ENCODE results near the gene FBXL17.

Gene FBXL17

DNA sequence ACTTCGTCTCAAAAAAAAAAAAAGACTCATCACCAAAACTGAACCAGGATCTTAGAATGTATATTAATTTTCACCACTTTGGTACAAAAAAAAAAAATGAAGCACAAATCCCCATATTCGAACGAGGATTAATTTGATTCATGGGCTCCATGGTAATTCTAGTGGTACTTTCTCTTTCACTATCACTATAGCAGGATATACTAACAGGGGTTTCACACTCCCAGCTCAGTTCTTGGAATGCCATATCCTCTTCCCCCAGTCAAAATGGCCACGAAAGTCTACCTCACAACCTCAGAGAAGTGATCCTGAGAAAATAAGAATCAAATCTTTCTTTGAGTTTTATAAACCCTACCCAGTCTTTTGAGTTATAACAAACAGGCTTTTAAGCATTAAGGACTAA is 235.7 kb downstream of the FBXL17 start:
- DNase-seq: no peak

DNA sequence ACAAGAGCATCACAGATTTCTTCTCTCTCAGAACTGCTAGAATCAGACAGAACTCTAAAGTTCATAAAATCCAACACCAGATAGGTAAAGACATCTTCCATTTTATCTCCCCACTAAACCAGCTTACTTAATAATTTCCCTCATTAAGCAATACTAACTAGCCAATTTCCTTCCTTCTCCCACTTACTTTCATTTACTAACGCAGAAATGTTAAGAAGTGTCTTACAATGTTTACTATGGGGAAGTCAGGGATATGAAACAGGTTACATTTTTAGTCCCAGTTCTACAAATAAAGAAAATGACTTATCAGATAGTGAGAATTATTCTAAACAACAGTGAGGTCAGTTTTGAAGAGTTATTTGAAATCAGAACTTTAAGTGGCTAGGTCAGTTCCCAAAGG is 236.5 kb downstream of the FBXL17 start:
- DNase-seq: no peak

DNA sequence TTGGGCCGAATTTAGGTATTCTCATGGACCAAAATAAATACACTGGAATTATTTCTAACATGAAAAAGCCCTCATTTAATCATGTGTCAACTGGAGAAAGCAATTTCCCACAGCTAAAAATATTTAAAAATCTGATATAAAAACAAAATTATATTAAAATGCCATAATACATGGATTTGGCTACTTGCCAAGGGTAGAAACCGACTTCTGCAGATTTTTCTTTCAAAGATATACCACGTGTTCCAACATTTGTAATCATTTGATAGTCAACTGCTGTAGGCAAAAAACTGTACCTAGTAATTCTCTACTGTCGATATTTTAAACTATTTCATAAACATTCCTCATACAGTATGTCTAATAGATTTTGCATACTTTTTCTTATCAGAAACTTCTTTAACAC is 237.6 kb downstream of the FBXL17 start:
- no peak for DNase-seq

DNA sequence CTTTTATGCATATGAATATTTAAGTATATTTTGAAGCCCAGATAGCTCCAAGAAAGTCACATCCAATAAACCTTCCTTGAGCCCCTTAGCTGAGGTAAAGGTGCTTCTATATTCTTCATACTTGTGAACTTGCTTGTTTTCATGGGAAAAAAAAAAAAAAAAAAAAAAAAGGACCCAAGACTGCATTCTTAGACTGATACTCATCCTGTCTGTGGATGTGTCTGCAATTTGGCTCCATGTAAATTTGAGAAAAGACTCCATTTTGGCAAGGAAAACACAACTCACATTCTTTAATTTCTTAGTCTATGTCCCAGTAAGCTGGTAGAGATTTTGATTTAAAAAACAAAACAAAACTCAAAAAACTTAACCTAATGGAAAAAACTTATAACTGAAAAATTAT is 238.3 kb downstream of the FBXL17 start:
- DNase-seq: no peak

DNA sequence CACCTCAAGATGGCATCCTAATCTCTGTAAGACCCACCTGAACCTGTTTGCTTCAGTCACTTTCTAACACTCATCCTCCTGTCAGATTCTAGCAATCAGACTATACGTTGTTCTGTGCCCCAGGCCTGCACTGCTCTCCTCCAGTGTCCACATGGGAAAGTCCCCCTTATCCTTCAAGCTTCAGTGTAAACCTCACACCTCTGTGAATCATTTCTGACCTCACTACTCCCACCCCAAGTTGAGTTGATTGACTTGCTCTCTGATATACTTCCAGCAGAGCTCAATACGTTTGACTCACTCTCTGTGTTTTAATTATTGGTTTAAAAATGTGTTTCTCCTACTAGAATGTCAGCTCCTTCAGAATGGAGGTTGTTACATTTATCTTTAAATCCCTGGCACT is 240.2 kb downstream of the FBXL17 start:
- DNase-seq: no peak

DNA sequence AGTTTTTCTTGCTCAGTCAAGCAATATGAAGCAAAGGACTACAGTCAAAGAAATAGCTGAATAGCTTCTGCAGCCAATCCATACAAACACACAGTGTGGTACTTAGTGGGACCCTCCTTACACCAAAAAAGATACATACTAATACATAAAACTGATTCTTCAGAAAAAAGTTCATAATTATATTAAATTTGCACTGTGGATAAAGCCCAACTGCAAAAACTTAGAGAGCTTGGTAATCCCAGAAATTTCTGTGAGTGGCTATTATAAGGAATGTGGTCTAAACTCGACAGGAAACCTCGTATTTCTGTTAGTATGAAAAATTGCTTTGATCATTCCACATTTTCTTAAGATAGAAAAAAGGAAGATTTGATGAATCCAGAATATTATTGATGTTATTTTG is 245.4 kb downstream of the FBXL17 start:
- no peak for DNase-seq

DNA sequence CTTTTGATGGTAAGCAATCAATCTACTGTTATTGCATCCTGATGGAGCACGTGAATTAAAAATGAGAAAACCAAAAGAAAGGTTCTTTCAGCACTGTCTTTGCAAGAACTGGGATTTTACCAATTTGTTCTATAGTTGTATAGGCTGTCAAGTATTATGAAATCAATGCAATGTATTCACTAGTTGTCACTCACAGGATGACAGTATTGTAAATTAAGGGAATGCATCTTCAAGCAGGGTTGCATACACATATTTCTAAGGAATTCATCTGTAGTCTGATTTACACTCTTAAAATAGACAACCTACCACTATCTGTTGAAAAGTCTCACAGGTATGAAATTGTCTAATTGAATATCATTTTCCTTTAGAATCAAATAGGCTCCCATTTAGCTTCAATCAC is 252.8 kb downstream of the FBXL17 start:
- no peak for DNase-seq

DNA sequence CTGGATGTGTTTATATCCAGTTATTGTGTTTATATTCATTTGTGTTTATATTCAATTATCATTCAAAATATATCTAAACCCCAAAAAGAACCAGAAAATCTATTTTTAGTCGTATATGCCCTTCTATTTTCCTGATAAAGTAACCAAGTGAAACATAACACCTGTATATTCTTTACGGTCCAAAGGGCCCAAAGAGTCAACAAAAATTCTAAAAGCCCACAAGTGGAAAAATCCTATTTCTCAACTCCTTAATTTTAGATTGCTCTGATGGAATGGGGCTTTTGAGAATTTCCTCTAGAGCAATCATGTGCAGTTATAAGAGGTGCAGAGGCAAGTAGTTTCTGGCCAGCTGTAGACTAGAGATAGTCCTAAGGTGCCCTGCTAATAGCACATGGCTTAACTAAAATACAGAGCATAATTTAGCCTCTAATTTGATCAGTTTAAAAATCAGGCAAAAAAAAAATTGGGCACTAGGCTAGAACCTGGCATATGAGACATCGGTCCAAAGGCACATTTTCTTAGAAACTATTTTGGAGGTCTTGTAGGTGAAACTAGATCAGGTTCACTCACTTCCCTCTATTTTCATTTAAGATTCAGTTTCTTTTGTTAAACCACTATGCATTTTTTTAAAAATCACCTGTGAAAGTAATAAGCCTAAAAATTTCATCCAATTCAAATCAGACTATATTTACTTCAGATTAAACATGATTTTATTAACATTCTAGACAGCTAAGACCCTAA is 256.0 kb downstream of the FBXL17 start:
- DNase-seq: no peak

DNA sequence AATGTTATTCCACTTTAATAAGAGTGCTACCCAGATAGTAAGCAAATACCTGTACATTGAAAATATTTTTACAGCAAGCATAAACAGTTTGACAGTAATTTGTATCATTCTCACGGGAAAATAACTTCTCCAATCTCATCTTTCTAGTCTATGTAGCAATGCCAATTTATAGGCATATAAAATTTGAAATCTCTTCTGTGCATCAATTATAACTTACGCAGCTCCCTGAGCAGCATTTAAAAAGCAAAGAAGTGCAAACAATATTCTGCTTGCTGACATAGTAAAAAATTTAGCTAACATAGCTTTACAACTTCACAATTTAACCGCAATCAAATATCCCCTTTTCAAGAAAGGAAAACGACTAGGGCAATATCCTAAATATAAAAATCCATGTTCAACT is 257.3 kb downstream of the FBXL17 start:
- DNase-seq: no peak

DNA sequence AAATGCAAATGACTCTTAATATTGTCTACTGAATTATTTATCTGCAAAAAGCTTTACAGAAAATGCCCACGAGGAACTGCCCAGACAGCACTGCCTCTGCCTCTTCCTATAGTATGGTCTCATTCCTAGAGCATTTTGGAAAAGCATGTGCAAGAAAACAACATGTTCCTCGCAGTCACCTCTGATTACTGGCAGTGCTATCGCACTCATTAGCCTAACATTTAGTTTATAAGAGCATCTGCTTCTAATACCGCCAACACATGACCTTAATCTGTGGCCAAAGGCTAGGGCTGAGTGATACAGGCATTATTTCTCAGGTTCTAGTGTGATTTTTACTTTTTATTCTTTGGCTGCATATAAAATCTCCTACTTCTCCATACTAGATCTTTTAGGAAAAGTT is 259.2 kb downstream of the FBXL17 start:
- no peak for DNase-seq

DNA sequence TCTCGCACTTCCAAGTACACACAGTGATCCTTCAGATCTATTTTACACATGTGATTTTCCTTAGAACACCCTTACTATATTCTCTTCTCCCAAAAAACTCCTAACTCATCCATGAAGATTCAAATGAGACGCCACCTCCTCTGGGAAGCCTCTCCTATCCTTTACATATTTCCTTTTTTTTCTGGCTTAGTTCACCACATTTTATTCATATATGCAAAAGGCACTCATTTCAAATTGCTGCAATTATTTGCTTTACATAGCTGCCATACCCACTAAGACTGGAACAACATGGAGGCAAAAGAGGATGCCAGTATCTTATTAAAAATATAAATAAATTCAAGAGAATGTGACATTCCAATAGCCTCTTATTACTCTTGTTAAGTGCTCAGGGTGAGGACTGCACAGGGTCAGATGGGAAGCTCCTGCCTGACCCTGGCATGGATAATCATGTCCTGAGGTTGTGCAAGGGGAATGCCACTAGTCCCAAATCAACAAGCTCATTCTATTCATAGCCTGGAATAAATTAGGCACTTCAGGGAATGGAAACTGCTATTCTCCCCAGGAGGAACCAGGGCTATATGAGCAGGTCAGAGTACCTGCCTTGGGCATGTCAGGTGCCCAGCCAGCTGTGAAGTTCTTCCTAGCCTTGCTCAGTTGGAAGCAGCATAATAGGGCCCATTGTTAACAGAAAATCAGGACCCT is 262.9 kb downstream of the FBXL17 start:
- no peak for DNase-seq

DNA sequence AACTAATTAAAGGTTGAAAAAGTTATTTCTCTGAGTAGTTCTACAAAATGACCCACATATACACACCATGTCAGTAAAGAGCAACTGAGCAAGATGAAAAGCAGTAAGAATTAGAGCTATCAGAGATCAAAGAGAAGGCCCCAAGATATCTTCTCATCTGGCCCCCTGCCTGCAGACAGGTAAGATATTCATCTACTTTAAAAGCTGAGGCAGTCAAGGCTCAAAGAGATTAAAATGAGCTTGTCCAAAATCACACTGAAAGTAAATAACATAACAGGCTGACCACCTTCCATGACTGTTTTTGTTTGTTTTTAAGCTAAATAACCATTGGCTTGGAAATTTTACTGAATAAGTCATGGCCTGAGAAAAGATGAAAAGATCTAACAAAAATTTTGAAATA is 266.2 kb downstream of the FBXL17 start:
- no peak for DNase-seq

DNA sequence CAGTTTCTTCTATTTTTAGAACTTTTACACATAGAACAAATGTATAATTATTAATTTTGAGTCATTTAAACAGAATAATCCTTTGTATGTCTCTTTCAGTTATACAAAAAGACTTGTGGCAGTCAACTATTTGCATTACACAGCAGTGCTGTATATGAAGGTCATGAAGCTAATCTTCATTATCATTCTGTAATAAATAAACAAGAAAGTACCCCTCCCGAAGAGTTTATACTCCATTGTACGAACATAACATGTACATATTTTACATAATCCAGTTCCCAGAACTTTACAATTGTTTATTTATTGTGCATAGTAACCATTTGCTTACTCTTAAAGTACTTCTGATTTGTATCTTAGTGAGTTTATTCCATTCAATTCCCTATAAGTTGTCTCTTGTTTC is 267.9 kb downstream of the FBXL17 start:
- no peak for DNase-seq

DNA sequence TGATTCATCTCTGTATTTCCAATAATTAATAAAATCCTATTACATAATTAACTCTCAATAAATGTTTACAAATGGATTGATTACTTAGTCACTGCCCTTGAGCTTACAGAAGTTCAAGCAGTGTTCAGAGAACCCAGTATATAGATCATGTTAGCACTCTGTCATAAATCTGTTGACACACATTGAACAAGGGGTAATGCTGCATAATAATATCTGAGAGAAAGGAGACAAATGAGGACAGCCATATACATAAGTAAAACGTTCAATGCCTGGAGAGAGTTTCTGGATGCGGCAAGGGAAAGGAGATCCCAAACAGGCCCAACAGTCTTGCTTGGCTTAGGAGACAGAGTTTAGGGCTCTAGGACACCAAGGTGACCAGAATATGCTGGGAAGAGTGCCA is 270.2 kb downstream of the FBXL17 start:
- no peak for DNase-seq

DNA sequence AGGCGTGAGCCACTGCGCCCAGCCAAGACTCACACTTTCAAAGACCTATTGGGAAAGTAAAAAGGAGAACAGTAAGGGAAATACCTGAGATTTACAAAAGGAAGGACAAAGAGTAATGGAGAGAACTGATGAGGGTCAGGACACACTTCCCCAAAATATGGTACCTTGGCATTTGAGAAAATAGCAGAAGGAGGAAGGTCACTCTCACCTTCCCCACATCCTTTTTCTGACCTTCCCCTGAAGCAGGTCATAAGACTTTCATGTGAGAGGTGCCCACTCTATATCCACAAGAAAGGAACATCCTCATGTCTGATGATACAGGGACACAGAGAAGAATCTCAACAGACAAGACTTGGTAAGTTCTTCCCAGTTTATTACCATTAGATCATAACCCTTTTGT is 272.8 kb downstream of the FBXL17 start:
- no peak for DNase-seq

DNA sequence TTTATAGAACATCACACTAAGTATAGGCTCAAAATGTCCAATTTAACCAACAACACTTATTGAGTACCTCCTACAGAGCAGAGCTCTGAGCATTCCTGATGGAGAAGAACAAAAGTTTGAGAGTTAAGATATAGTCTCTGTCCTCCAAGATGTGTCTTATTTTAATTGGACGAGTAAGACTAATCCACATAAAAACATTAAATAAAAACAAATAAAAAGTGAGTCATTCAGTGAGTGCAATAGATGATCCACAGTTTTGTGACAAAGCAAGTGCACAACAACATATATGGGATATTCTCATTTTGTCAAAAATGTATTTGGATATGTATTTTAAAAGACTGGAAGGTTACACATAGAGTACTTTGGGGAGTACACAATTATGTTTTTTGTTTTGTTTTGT is 277.4 kb downstream of the FBXL17 start:
- no peak for DNase-seq

DNA sequence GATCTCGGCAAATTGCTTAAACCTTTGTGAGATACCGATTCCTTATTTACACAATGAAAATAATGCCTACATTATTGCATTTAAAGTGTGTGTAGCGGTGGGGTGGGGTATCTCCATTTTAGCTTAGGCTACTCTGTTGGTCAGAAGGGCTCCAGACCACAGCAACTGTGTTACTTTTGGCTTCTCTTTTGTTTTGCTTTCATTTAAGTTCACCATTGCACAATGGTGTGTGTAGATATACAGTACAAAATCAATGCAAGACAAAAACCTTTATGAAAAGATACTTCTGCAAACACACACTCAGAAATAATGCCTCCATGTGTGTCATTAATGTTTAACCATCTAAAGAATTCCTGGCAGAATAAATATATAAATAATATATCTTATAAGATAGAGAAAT is 279.4 kb downstream of the FBXL17 start:
- no peak for DNase-seq

DNA sequence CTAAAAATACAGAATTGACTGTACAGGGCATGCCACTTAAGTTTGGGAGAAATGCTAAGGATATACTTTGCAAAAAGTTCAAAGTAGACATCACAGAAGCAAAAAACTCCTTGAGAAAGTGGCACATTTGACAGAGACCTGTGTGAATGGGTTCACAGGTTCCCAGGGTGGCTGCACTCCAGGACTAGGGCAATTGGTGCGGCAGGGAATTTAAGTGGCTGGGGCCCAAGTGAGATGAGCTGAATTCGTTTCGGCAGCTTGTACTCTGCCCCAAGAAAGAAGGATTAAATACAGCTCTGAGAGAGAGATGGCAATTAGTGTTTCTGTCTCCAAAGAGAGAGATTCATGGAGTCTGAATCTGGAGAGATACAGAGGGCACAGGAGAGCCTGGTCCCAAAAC is 280.1 kb downstream of the FBXL17 start:
- DNase-seq: no peak

DNA sequence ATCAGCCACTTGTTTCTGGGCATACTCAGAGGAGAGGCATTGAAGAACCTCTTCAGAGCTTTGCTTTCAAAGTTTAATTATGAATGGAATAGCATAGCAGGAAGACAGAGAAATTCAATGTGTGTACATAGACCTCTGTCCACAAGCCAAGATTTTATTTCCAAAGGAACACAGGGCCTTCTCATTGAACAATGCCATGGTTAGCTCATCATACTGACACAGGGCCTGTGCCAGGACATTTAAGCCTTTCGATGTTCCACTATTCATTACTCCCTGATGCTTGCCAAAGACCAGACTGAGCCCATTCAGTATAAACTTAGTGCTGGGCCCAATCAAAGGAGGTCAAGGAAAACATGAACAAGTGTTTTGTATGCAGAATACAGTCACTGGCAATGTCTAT is 280.8 kb downstream of the FBXL17 start:
- no peak for DNase-seq

DNA sequence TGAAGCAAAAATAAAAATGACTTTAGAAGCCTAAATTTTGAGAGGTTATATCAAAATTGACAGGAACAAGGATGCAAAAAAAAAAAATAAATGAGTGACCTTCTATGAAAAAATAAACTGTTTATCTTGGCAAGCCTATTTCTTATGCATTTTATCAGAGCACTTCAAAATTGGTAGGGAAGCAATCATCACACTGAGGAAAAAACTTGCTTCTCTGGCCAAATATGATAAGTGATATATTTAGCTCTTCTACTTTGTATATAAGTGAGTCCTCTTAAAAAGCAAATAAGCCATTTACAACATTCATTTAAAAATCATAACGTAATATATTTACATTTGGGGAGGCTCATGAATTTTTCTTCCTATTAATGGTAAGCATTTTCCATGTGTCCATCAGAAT is 287.1 kb downstream of the FBXL17 start:
- no peak for DNase-seq

DNA sequence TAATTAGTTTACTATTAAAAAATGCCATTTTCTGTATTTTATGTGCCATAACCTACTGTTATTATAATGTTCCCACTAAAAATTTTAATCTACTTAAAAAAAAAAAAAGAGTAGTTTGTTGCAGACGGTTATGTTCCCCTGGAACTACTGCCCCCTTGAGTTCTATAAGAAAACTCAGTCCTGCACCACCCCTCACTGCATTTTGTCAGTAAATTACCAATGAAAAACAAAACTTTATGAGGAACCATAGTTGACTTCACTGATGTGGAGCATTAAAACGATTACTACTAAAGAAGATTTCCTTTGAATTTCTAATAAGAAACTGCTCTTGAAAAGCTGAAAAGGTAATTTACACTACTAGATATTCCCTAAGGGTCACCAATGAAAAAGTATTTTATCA is 288.7 kb downstream of the FBXL17 start:
- DNase-seq: no peak

DNA sequence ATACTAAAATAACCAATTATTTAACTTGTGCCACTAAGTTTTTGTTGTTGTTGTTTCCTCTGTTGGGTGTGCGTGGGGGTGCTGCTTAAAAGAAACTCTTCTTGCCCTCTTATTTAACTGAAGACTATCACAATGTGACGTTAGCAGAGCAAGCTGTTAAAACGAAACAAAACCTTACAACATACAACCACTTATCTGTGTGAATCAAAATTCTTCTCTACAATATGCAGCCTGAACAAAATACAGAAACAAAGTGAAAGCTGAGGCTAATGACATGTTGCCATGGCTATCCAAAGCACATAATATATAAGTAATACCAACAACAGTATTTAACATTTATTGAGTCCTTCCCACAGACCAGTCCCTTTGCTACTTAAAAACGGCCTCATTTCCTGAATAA is 291.0 kb downstream of the FBXL17 start:
- no peak for DNase-seq

DNA sequence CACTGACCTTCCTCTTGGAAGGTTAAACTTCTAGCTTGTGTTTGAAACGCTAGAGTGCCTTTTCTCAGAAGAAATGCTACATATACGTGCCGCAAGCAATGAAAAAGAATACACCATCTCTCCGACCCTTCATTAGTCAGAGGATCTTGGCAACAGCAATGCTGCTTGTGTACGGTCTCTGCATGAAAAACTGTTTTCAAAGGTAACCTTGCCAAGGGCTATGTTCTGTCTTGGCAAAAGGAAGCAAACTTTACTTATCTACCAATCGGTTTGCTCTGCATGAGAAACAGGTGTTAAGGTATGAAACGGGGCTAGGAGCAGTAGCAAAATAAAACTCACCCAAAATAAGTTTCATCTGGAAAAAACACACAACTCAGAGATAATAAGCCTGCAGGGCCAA is 297.8 kb downstream of the FBXL17 start:
- DNase-seq: no peak

DNA sequence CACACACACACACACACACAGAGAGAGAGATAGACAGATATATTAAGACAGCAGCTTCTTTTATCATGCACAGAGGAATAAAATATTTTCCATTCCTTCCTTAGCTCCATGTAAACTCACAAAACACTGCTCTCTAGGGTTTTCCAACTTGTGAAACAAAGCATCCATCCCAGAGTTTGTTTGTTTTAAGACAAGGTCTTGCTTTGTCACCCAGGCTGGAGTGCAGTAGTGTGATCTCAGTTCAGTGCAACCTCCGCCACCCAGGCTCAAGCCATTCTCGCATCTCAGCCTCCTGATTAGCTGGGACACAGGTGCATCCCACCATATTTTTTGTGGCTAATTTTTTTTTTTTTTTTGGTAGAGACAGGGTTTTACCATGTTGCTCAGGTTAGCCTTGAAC is 298.7 kb downstream of the FBXL17 start:
- DNase-seq: no peak

DNA sequence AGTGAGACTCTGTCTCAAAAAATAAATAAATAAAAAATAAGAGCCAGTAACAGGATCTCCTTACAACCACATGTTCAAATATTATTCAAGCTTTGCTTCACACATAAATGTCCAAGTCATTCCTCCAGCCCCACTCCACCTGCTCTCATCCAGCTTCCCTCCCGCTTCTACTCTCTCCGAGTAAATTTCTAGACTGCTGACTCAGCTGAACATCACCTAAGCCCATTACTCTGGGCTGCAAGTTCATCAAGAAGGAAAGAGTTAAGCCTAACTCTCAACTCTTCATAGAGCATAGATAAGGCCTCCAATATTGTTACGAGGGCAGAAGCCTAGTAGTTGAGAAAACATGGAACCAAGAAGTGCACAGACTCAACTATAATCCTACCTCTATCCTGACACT is 300.2 kb downstream of the FBXL17 start:
- DNase-seq: no peak

Data from NCI-H345 (cell line).